ENCODE measurements around the gene CCDC197.

The CCDC197 gene

DNA sequence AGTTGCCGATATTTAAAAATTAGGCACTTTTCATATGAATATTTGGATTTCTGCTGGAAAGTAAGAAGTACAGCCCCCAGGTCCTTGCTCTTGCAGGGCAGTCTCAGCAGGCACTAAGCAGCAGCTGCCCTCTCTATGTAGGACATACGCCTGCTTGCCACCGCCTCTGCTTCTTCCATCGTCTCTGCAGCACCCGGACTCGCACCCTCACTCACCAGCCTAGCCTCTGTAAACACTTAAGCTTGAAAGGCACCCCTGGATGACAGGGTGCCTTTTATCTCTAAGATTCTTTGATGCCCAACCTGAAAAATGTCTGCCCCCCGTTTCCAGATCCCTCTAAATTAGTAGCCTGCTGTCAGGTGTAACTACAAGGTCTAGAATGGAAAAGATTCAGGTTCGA lies 48.0 kb downstream of the CCDC197 start:
- DNase-seq: no peak

DNA sequence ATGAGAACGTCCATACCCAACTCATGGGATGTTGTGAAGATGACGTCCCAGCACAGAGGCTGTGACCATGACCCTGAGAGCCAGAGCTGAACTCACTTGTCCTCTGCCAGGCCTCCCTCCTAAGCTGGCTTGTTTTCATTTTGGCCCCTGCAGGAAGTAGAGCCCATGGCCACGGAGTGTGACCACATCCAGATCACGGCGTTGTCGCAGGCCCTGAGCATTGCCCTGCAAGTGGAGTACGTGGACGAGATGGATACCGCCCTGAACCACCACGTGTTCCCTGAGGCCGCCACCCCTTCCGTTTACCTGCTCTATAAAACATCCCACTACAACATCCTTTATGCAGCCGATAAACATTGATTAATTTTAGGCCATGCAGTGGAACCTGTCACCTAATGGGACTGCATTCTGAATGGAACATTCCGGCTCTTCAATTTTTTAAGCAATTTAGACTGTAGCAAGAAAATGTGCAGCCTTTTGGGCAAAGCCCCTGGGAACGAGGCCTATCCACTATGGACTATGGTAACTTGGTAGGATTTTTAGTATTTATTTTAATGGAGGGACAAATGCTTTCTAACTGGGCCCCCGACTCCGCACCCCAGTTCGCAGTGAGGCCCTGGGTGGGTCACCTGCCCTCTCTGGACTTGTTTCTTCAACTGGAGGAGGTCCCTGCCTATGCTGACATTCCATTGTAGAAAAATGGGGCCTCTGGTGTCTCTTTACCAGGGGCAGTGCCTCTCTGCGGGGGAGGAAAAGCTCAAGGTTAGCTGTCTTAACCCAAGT lies 48.7 kb downstream of the CCDC197 start:
- no peak for DNase-seq

DNA sequence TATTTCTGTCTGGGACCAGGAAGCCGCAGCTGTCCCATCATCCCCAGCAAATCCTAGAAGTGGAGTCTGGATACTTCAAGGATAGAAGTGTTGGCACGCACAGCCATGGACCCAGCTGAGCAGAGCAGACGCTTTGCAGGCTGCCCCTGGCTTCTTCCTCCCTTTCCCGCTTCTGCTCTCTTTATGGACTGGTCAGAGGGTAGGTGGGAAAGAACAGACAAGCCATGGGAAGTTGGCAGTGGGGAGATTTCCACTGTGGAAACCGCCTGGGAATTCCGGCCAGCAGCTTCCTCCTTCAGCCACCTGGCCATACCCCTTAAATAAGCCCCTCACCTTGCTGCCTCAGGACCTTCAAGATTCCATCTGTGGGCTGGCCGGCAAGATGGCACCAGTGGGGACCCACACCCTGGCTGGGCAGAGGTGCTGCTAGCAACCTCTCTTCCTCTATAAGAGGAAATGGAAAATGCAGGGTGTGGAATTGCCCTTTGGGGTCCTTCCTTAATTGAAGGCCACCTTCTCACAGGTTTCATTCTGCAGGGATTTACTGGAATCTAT lies 49.7 kb downstream of the CCDC197 start:
- no peak for DNase-seq

DNA sequence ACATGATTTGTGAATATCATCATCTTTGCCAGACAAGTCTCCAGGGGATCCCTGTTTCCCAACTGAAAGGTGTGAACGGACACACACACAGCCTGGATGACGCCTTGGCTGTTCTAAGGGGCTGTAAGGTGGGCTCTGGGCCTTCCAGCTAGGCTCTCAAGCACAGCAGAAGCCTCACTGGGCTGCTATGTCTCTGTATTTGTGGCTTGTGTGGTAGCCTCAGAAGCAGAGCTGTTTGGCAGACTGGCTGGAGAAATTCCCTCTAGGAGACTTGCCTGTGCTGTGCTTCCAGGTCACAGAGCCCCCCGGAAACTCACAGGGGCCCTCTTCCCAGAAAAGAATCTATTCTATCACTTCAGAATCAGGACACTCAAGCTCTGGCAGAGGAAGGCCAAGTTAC lies 50.5 kb downstream of the CCDC197 start:
- no peak for DNase-seq

DNA sequence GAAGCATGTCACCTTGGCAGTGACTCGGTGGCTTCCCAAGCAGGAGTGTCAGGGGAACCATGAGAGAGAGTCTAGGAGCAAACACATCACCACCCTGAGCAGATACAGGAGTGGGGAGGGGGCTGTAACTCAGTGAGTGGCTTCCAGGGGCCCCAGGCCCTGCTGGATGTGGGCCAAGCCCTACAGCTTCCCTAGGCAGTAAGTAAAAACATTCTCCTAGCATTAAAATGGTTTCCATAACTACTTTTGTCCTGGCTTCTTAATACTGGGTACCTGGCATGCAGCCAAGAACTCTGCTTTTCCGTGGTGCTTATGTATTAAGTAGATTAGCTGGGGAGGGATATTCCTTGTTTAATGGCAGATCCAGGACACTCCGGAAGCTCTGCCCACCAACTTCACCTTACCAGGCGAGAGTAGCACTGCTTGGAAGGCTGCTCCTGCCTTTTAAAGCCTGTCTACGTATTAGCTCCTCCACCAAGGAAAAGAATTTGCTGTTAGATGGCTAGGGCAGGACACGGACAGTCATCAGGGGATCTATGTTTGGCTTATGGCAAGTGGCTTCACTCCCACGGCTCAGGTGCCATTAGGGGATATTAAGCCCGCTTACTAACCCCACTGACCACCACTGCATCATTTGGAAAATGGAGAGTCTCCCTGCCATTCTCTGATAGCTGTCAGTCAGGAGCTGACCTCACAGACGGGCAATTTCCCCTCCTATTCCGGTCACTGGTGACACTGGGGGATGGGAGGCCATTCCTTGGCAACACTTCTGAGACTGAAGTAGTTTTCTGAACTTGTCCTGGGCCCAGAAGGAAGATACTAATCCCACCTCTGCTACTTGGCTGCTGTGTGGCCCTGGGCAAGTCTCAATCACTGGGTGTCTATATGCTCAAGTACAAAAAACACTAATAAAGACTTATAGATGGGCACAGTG lies 51.9 kb downstream of the CCDC197 start:
- DNase-seq: no peak

DNA sequence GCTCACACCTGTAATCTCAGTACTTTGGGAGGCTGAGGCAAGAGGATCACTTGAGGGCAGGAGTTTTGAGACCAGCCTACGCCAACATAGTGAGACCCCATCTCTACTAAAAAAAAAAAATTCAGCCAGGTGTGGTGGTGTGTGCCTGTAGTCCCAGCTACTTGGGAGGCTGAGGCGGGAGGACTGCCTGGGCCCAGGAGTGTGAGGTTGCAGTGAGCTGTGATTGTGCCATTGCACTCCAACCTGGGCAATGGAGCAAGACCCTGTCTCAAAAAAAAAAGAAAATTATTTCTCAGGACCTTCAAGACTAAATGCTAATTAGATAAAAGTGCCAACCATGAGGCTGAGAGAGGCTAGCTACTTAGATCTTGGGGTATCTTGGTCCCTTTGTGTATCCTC lies 52.5 kb downstream of the CCDC197 start:
- DNase-seq: no peak

DNA sequence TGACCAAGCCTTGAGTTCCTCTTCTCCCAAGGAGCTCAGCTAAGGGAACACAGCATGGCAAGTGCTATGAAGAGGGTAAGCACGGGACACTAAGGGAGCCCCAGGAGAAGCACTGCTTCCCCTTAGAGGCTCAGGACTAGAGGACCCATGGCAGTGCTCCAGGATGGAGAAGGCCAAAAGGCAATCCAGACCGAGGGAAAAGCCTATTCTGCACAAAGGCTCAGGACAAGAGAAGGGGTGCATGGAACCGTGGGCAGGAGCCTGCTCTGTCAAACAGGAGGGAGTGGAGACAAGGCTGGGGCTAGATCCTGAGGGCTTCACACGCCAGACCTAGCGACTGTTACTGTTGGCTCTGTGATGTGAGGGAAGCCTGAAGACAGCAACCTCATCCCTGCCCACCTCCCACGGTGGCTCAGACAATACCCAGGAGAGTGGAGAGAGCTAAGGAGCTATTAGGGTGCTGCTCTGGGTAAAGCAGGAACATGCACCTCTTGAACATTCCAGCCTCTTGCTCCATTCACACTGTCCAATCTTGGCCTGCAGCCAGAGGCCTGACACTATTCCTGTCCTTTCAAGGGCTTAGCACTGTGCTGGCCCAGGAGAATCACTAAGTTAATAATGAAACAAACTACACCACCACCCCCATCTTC lies 53.3 kb downstream of the CCDC197 start:
- DNase-seq: no peak

DNA sequence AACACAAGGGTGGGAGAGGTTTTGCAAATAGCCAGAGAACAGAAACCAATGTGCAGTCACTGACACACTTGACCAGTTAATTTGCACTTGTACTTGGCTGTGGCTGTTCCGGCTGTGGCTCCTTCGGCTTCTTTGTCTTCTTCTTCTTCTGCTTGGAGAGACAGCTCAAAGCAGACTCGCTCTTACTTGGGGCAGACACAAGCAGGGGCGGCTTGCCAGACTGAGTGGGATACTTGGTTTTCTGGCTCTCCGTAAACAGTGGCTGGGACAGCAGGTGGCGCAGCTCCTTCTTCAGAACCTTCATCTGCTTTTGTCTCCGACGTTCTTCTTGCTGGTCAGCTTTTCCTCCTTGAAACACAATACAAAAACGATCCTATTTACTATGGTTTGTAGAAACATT lies 54.0 kb downstream of the CCDC197 start:
- no peak for DNase-seq

DNA sequence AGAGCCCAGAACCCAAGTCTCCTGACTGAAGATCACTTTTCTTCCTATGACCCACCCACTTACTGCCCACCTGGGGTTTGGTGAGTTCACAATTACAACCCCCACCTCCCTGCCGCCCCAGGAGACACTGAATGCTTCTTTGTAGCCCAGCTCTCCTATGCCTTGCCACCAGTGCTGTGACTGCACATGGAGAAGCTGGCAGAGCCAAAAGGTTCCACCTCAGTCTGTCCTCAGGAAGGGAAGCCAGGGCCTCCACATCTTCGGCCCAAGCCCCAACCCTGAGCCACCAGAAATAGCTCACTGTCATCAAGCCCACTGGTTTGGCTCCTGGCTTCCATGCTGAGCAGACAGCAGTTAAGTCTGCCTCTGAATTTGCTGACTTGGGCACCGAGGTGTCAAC lies 54.7 kb downstream of the CCDC197 start:
- no peak for DNase-seq

DNA sequence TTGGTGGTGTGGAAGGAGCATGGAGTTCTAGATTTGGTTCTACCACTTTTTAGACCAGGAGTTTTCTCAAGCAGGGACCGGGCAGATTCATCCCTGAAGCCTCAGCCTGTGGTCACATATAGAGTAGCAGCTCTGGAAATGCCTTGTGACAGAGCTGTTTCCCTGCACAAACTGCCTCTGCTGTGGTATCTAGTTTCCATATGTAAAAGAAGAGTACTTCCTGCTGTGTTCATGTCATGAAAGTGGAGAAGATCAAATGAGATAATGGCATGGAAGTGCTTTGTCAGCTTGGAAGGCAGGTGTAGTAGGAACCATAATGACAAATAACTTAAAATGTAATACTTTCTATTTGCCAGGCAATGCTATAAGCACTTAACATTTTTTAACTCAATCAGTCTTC lies 55.1 kb downstream of the CCDC197 start:
- no peak for DNase-seq

DNA sequence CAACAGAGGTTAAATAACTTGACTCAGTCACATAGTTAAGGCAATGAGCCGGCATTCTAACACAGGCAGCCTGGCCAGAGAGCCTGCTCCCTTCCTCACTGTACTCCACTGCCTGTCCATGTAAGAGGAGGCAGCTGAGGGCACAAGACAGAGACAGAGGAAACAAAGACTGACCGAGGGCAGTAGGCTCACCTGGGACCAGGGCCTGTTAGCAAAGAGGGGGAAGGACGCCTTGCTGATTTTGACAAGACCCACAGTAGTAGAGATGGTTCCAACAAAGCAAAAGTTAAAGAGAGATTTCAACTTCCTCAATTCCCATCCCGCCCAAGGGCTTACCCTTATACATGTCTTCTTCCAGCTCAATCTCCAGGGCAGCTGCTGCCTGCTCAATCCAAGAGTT lies 55.6 kb downstream of the CCDC197 start:
- no peak for DNase-seq

DNA sequence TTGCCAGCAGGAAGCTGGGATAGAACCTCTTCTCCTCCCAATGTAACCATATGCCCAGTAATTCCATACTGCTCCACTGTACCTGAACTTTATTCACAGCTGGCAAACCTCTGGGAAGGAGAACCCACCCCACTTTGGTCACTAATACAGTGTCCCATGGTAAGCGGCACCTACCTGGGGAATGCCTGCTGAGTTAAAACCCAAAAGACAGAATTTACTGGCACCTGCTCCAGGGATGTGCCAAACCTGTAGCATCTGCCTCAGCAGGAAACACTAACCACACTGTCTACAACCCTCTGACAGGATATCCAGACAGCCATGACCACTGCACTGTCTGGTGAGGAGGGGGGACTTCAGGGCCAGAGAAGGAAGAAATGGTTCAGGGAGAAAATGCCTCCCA lies 57.3 kb downstream of the CCDC197 start:
- no peak for DNase-seq

DNA sequence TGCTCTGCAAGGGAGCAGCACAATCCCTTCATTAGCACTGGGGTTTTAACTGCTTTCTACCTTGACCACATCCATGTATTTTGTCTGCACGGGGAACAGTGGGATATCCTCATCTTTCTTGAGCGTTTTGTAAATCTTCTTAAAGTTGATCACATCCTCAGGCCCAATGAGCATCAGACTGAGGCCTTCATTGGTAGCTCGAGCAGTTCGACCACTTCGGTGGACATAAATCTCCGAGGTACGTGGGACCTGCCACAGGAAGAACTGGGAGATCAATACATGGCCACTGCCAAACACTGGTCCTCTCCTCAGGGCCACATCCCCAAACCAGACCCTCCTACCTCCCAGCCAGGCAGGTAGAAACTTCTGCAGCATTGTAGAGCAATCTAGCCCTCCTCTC lies 57.8 kb downstream of the CCDC197 start:
- DNase-seq: no peak

DNA sequence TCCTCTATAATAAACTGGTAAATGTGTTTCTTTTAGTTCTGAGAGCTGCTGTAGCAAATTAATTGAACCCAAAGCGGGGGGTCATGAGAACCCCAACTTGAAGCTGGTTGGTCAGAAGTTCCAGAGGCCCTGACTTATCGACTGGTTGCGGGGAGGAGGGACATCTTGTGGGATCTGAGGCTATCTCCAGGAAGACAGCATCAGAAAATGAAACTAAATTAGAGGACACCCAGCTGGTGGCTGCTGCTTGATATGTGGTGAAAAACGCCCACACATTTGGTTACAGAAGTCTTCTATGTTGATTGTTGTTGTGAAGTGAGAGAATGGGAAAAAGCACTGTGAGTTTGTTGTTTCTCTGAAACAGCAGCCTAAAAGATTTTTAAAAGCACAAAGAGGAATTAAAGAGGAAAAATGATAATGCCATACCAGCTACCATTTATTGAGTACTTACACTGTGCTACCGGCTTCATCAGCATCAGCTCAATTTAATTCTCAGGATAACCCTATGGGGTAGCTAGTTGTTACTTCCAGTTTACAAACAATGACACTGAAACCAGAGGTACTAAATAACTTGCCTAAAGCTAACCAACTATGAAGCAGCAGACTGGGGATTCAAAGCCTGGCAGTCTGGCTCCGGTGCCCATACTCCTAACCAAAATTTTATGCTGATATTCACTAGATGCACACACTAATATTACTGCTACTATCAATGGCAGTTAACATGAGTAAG lies 59.6 kb downstream of the CCDC197 start:
- DNase-seq: no peak

DNA sequence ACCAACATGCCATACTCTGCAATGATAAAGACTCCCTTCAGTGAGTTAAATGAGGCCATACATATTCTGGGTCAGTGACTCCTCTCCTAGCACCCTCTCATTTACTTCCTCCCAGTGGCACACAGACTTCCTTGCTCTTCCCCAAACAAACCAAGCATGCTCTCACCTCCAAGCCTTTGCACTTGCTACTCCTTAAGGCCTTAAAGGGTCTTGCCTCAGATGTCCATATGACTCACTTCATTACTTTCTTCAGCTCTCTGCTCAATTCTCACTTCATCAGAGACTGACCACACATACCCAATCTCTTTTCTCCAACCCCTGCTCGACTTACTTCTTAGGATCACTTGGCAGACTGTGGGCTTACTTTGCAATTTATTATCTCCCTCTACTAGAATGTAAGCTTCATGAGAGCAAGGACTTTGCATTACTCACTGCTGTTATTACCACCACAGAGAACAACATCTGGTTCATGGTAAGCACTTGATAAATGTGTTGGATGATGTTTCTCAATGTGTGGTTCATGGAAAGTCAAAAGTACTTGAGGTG lies 61.1 kb downstream of the CCDC197 start:
- DNase-seq: no peak
